GM18508 (cell line): ENCODE data around the gene DLGAP1.

Source experiments
- ATAC-seq: cut with Tn5 transposase; IDR thresholded peaks from one replicate; pipeline ENCODE4 v1.9.1; 2021; ENCODE audit warnings: moderate number of reproducible peaks; ENCODE audit not compliant: insufficient read depth, unreplicated experiment

Gene DLGAP1

GRCh38 chr18:3842844-3843243 is 612.3 kb downstream of the DLGAP1 start:
- no peak for ATAC-seq

- ATAC-seq, result no peak
Observed at GRCh38 chr18:3840766-3841165, 614.3 kb downstream of the DLGAP1 start.

GRCh38 chr18:3839581-3839981 is 615.5 kb downstream of the DLGAP1 start:
- ATAC-seq, result no peak

- ATAC-seq, result no peak
Observed at GRCh38 chr18:3836483-3837335, 618.4 kb downstream of the DLGAP1 start.

- ATAC-seq, result no peak
Observed at GRCh38 chr18:3832025-3832638, 623.0 kb downstream of the DLGAP1 start.

GRCh38 chr18:3830604-3831003 is 624.5 kb downstream of the DLGAP1 start:
- no peak for ATAC-seq

- ATAC-seq, result no peak
Observed at GRCh38 chr18:3827236-3827845, 627.8 kb downstream of the DLGAP1 start.

GRCh38 chr18:3826021-3826420 is 629.1 kb downstream of the DLGAP1 start:
- ATAC-seq, result no peak

- ATAC-seq, result no peak
Observed at GRCh38 chr18:3824101-3824500, 631.0 kb downstream of the DLGAP1 start.

GRCh38 chr18:3823073-3823472 is 632.0 kb downstream of the DLGAP1 start:
- no peak for ATAC-seq

- no peak for ATAC-seq
Observed at GRCh38 chr18:3821524-3821923, 633.6 kb downstream of the DLGAP1 start.

- no peak for ATAC-seq
Observed at GRCh38 chr18:3819961-3820360, 635.1 kb downstream of the DLGAP1 start.

- no peak for ATAC-seq
Observed at GRCh38 chr18:3816610-3817363, 638.3 kb downstream of the DLGAP1 start.

- no peak for ATAC-seq
Observed at GRCh38 chr18:3815991-3816390, 639.1 kb downstream of the DLGAP1 start.

GRCh38 chr18:3814816-3815215 is 640.3 kb downstream of the DLGAP1 start:
- ATAC-seq, result no peak

GRCh38 chr18:3810296-3810695 is 644.8 kb downstream of the DLGAP1 start:
- no peak for ATAC-seq

GRCh38 chr18:3808985-3809780 is 645.9 kb downstream of the DLGAP1 start:
- no peak for ATAC-seq

GRCh38 chr18:3806656-3807055 is 648.5 kb downstream of the DLGAP1 start:
- no peak for ATAC-seq

- no peak for ATAC-seq
Observed at GRCh38 chr18:3804336-3804735, 650.8 kb downstream of the DLGAP1 start.

GRCh38 chr18:3803350-3803749 is 651.8 kb downstream of the DLGAP1 start:
- ATAC-seq, result no peak
